Panc1 (cell line): Measurements from ENCODE around the gene LPA. TPM values are rescaled to one million over a fixed set of nuclear protein-coding genes. Genes with fewer than 3 reads are reported as not detected.
"Not testable (repeated sequence)": the region's sequence is repeated elsewhere in the genome, so short reads cannot be mapped to it uniquely, and the experiment has no call there.

Experiments
- ATAC-seq: fragments of 200-7000 bp; cut with Tn5 transposase; 2 replicates; pipeline ENCODE4 v1.9.1; 2020; ENCODE audit warnings: mild to moderate bottlenecking, moderate library complexity
- BruUV-seq: library from RNA; stranded (reverse); fragments of 400-500 nt; replicated peaks from 2 replicates; lab custom pipeline; 2021; lab: Mats Ljungman, UMichigan
- CTCF ChIA-PET: fragments of 300-600 bp; sonication (Branson Sonifier 250); formaldehyde crosslinking; loops from one replicate; lab custom pipeline; 2022; ENCODE audit warnings: antibody characterized with exemption; lab: Charles Lee
- POLR2A ChIA-PET: fragments of 300-600 bp; sonication (Branson Sonifier 250); formaldehyde crosslinking; loops from one replicate; lab custom pipeline; 2022; ENCODE audit warnings: antibody characterized with exemption; lab: Charles Lee
- DNase-seq: peaks from one replicate; pipeline ENCODE4 v3.0.0-alpha.2; 2010; ENCODE audit warnings: low read depth, low spot score
- H3K27ac ChIP-seq: 2 replicates; pipeline ENCODE4 v1.5.1; 2011; ENCODE audit warnings: mild to moderate bottlenecking, low read length, inconsistent platforms
- H3K27me3 ChIP-seq: fragments of 200-500 bp; sonication (Bioruptor generic); 2 replicates; pipeline ENCODE4 v1.6.0; 2014; ENCODE audit warnings: low read length, inconsistent platforms; ENCODE audit not compliant: control insufficient read depth, insufficient read depth
- H3K36me3 ChIP-seq: fragments of 200-500 bp; sonication (Bioruptor generic); 2 replicates; pipeline ENCODE4 v1.5.1; 2014; ENCODE audit warnings: inconsistent platforms, mild to moderate bottlenecking, low read length, moderate library complexity; ENCODE audit not compliant: control insufficient read depth, insufficient read depth
- H3K4me1 ChIP-seq: 2 replicates; pipeline ENCODE4 v1.5.1; 2011; ENCODE audit warnings: inconsistent platforms, mild to moderate bottlenecking, low read length, moderate library complexity; ENCODE audit not compliant: control insufficient read depth, insufficient read depth
- H3K4me3 ChIP-seq, 2 experiments: 2 replicates each; pipeline ENCODE4 v1.5.1; 2011 to 2012; ENCODE audit warnings: low read depth in 2 of 2, low read length in 2 of 2, mild to moderate bottlenecking in 2 of 2, inconsistent platforms in 1 of 2, moderate library complexity in 1 of 2
- H3K9me3 ChIP-seq: fragments of 200-500 bp; sonication (Bioruptor generic); 2 replicates; pipeline ENCODE4 v1.5.1; 2014; ENCODE audit warnings: low read depth, mild to moderate bottlenecking, inconsistent platforms, low read length, moderate library complexity; ENCODE audit not compliant: control insufficient read depth, insufficient read depth
- CTCF ChIP-seq: fragments of 450-650 bp; IDR thresholded peaks from 2 replicates; pipeline ENCODE4 v1.5.1; 2017; ENCODE audit warnings: mild to moderate bottlenecking
- POLR2AphosphoS5 ChIP-seq: IDR thresholded peaks from 2 replicates; pipeline ENCODE4 v1.6.1; 2012; ENCODE audit warnings: mild to moderate bottlenecking, low read depth, low read length, moderate library complexity
- REST ChIP-seq, 2 experiments: IDR thresholded peaks; 2 replicates each; pipeline ENCODE4 v1.6.1; 2011 to 2012; ENCODE audit warnings: low read depth in 2 of 2, control low read depth in 1 of 2, low read length in 1 of 2, mild to moderate bottlenecking in 1 of 2, moderate library complexity in 1 of 2; ENCODE audit not compliant: insufficient read depth in 1 of 2
- SIN3A ChIP-seq: IDR thresholded peaks from 2 replicates; pipeline ENCODE4 v1.6.1; 2012; ENCODE audit warnings: low read depth, mild to moderate bottlenecking, low read length, moderate library complexity, borderline replicate concordance; ENCODE audit not compliant: insufficient read depth
- TCF7L2 ChIP-seq: IDR thresholded peaks from 2 replicates; pipeline ENCODE4 v1.6.1; 2011; ENCODE audit warnings: mild to moderate bottlenecking, low read depth, low read length, inconsistent platforms
- in situ Hi-C: cut with HindIII; loops from 2 replicates; pipeline ENCODE4 v1.10.0; 2016; ENCODE audit warnings: low sequenced_read_pairs, low pct_unique_long_range_greater_than_20kb
- intact Hi-C: fragments of 100-400 bp; cut with micrococcal nuclease; formaldehyde crosslinking; loops from one replicate; pipeline ENCODE4 v1.10.0; 2022; ENCODE audit not compliant: unreplicated experiment
- total RNA-seq: library from RNA; stranded (reverse); gene quantifications from one replicate; pipeline ENCODE4 v1.2.1, GENCODE V29; 2021; ENCODE audit not compliant: unreplicated experiment

The LPA gene
- total RNA-seq, 1 experiment from 2014 or later = 0.21 TPM

- H3K27ac ChIP-seq = no peak overlapping the region
- in situ Hi-C loops = no loop called here
- H3K27me3 ChIP-seq = no peaks in the 10 kb centered on the region
- no peak overlapping the region for H3K4me3 ChIP-seq
- H3K4me1 ChIP-seq = no peaks in the 10 kb centered on the region
- intact Hi-C loops = no loop called here
- H3K9me3 ChIP-seq = no peaks in the 10 kb centered on the region
- TF ChIP-seq CTCF (no peak), POLR2AphosphoS5 (no peak), TCF7L2 (no peak), SIN3A (no peak)
- no peak for ATAC-seq
- DNase-seq = no peak
- ChIA-PET POLR2A (no interaction called here), CTCF (interaction anchor here (0.7 kb wide), 1 partner anchor 117 kb away, joined by 6 read pairs; no protein-coding TSS in a partner anchor)
- H3K36me3 ChIP-seq = no peaks in the 10 kb centered on the region
- no TSS peak for BruUV-seq
Measured at GRCh38 chr6:160678230-160678629, 14.2 kb upstream of the LPA start.

DNA sequence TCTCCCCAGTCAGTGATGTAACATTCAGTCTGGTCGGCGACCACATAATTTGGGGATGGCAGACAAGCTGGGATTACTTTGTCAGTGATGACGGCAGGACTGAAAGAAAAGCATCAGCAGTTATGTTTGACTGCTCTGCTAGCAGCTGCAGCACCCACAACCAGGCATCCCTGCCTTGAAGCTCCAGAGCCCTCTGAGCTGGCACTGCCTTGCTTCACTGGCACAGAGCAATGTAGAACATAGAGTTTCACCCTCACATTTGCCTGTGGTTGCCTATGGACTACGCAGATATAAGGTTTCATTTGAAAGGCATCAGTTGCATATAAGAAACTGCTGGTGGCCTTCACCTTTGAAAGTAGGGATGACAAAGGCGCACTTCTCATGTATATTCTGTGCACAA is 12.3 kb upstream of the LPA start:
- H3K36me3 ChIP-seq, H3K4me3 ChIP-seq, H3K27me3 ChIP-seq, CTCF ChIA-PET, ATAC-seq, in situ Hi-C loops, intact Hi-C loops, POLR2A ChIA-PET, H3K27ac ChIP-seq, H3K4me1 ChIP-seq, H3K9me3 ChIP-seq, DNase-seq, BruUV-seq: not testable (repeated sequence)

DNA sequence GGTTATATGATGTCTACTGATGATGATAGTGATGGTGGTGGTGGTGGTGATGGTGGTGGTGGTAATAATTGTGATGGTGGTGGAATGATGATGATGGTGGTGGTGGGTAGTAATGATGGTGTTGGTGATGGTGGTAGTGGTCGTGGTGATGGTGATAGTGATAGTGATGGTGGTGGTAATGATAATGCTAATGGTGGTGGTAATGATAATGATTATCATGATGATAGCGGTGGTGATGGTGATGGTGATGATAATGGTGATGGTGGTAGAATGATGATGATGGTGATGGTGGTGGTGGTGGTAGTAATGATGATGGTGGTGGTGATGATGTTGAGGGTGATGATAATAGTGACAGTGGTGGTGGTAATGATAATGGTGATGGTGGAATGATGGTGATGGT is 4.5 kb upstream of the LPA start:
- no peak for ATAC-seq
- DNase-seq = no peak
- Histone ChIP-seq H3K27ac (no peak overlapping the region), H3K27me3 (no peaks in the 10 kb centered on the region), H3K9me3 (no peaks in the 10 kb centered on the region), H3K4me1 (no peaks in the 10 kb centered on the region), H3K36me3 (no peaks in the 10 kb centered on the region), H3K4me3 (no peak overlapping the region)
- TF ChIP-seq CTCF (no peak), TCF7L2 (no peak), REST (IDR thresholded peaks at IDR 0.05; ENCODE audit: insufficient read depth in 1 of 2, low read depth in 2 of 2, low read length in 1 of 2) (no peak), POLR2AphosphoS5 (no peak), SIN3A (no peak)
- POLR2A ChIA-PET = no interaction called here
- in situ Hi-C loops (no loop called here), intact Hi-C loops (loop anchor here (1.0 kb wide), 1 partner anchor 148 kb away; no protein-coding TSS in a partner anchor)
- no TSS peak for BruUV-seq
- CTCF ChIA-PET = no interaction called here
